H1 (cell line): ENCODE results near the gene LPP. TPM values are rescaled to one million over a fixed set of nuclear protein-coding genes. Genes with fewer than 3 reads are reported as not detected.

Experiments used
- BACH1 ChIP-seq: IDR thresholded peaks from 2 replicates; pipeline ENCODE4 v1.6.1; 2012; ENCODE audit warnings: low read length, improper control_type of control experiment
- JUN ChIP-seq: IDR thresholded peaks from 2 replicates; pipeline ENCODE4 v1.6.1; 2011; ENCODE audit warnings: low read depth, mild to moderate bottlenecking, improper control_type of control experiment, low read length
- KDM5A ChIP-seq: fragments of 200-600 bp; IDR thresholded peaks from 2 replicates; pipeline ENCODE4 v1.7.1; 2012; ENCODE audit warnings: mild to moderate bottlenecking, low read length, inconsistent platforms, mixed read lengths
- RAD21 ChIP-seq, 2 experiments: IDR thresholded peaks in 1 of 2; conservative IDR thresholded peaks in 1 of 2; 2 replicates each; pipeline ENCODE4 v1.6.1; 2011; ENCODE audit warnings: low read depth in 2 of 2, low read length in 2 of 2, improper control_type of control experiment in 1 of 2, inconsistent platforms in 1 of 2, mild to moderate bottlenecking in 1 of 2, moderate library complexity in 1 of 2
- polyA plus RNA-seq, 7 experiments: library from polyadenylated mRNA; depleted of rRNA in 3 of 7; stranded (reverse) in 5 of 7; unstranded in 2 of 7; fragments of >200 nt in 5 of 7; fragments of 200-250 nt in 2 of 7; gene quantifications; 1 replicate in 5 of 7; 2 replicates in 1 of 7; 4 replicates in 1 of 7; pipeline versions ENCODE4 v1.2.1 to v1.2.3, GENCODE V29; 2011 to 2013; ENCODE audit warnings: missing spikeins in 2 of 7, mixed read lengths in 2 of 7
- total RNA-seq: library from RNA; stranded (reverse); fragmentation: NEBNext Ultra II Directional; extraction: Animal tissue kit (Norgen Biotek cat#: 25700); gene quantifications from 2 replicates; pipeline ENCODE4 v1.2.1, GENCODE V29; 2021
- TF ChIP-seq, protein P1 (sequence below): IDR thresholded peaks from 2 replicates; pipeline ENCODE4 v1.6.1; 2011; ENCODE audit warnings: low read length, improper control_type of control experiment

Gene LPP
- total and polyA plus RNA-seq, 2 of the 8 experiments (the other 6 are each of a cell fraction or from before 2014, with no cell fraction given), result 10.0 to 53.3 TPM

DNA sequence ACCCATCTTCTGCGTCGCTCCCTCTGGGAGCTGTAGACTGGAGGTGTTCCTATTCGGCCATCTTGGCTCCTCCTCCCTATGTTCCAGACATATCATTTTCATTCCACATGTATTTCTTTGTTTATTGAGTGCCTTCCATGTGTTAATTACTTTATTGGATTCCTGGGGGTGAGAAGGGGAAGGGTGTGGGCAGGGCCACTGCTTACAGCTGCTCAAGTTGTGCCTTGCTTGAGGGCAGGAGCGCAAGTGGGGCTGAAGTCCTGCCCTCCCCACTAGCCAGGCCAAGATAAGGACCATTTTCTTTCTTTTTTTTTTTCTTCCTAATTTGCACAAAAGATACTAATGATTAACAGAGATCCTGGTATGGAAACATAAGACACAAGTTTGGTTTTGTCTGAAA is 224.8 kb downstream of the LPP start (continued):
- TF ChIP-seq KDM5A, result no peak
- no peak for TF ChIP-seq BACH1
- TF ChIP-seq RAD21 (IDR thresholded peaks at IDR 0.05 in 1 of 2, conservative IDR thresholded peaks at IDR 0.05 in 1 of 2; ENCODE audit: low read depth in 2 of 2, low read length in 2 of 2), result no peak
- TF ChIP-seq, protein P1, sequence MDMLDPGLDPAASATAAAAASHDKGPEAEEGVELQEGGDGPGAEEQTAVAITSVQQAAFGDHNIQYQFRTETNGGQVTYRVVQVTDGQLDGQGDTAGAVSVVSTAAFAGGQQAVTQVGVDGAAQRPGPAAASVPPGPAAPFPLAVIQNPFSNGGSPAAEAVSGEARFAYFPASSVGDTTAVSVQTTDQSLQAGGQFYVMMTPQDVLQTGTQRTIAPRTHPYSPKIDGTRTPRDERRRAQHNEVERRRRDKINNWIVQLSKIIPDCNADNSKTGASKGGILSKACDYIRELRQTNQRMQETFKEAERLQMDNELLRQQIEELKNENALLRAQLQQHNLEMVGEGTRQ, result no peak
- TF ChIP-seq JUN, result no peak
